K562 (cell line): Measurements from ENCODE around the gene MRNIP. TPM values are rescaled to one million over a fixed set of nuclear protein-coding genes. Genes with fewer than 3 reads are reported as not detected.

ENCODE experiments used
- microRNA counts: library from miRNA; unstranded; fragments of <30 nt; microRNA quantifications from one replicate; lab custom pipeline; 2016
- microRNA-seq: library from miRNA; unstranded; fragments of <30 nt; microRNA quantifications from one replicate; pipeline ENCODE4, GENCODE V29; 2018; ENCODE audit warnings: borderline microRNAs expressed
- polyA plus RNA-seq, 8 experiments: library from polyadenylated mRNA; depleted of rRNA in 4 of 8; stranded (reverse) in 5 of 8; unstranded in 3 of 8; fragments of >200 nt; fragmentation: Nextera tagmentation in 2 of 8; fragmentation: Illumina TruSeq in 1 of 8; extraction: Ambion mirVana in 2 of 8; extraction: Trizol in 1 of 8; gene quantifications; 2 replicates each; pipeline versions ENCODE4 v1.2.1 to v1.2.3, GENCODE V29; 2011 to 2014; ENCODE audit warnings: inconsistent platforms in 1 of 8, missing spikeins in 1 of 8
- small RNA-seq: library from RNA; depleted of rRNA; stranded (forward); fragments of <200 nt; gene quantifications from one replicate; pipeline ENCODE3, GENCODE V24; 2014
- total RNA-seq, 7 experiments: library from RNA; depleted of rRNA in 6 of 7; stranded (reverse); fragments of >200 nt in 6 of 7; fragmentation: Illumina TruSeq in 2 of 7; extraction: Trizol in 2 of 7; gene quantifications; 2 replicates each; pipeline versions ENCODE4 v1.2.1 to v1.2.3, GENCODE V29; 2011 to 2021; ENCODE audit warnings: low replicate concordance in 1 of 7

The MRNIP gene
- total and polyA plus RNA-seq, 9 of the 15 experiments (the other 6 are each of a cell fraction or from before 2014, with no cell fraction given): 3.6 to 39.0 (median 16.8) TPM

MicroRNAs within 50 kb of the gene (microRNA counts, 767-probe panel; counts per million panel counts)
- microRNA hsa-miR-1229 (lab: Ali Mortazavi, UCI): not detected

Small RNA genes lying within 50 kb of the gene (microRNA-seq; reads per million reads assigned to microRNA genes)
- 1.5 reads per million, percentile 19 among the genes with 10 or more reads in this experiment for gene MIR1229

Small RNA genes lying within 50 kb of the gene (small RNA-seq; reads per million reads assigned to genes)
- gene MIR1229 (not detected), gene RF00019 (not detected)

Other genes with a start within 250 kb of the MRNIP start
Only the 7 nearest of the 9 such genes appear.
- not detected in 2 replicates for gene CBY3, start 177.8 kb downstream of the MRNIP start, total RNA-seq (2014; rRNA removed)
- gene CBY3, start 177.8 kb downstream of the MRNIP start, total RNA-seq (2014; rRNA removed; fragmentation: Illumina TruSeq; extraction: Trizol): not detected in 2 replicates
- not detected in 2 replicates for gene CBY3, start 177.8 kb downstream of the MRNIP start, total RNA-seq (2015; rRNA removed; fragmentation: Illumina TruSeq; extraction: Trizol)
- not detected in 2 replicates for gene CBY3, start 177.8 kb downstream of the MRNIP start, total RNA-seq (2021)
- not detected in 2 replicates for gene CBY3, start 177.8 kb downstream of the MRNIP start, polyA plus RNA-seq (2011; rRNA removed)
- not detected in 2 replicates for gene CBY3, start 177.8 kb downstream of the MRNIP start, polyA plus RNA-seq (2014; fragmentation: Illumina TruSeq; extraction: Trizol)
- not detected for gene CBY3, start 177.8 kb downstream of the MRNIP start, polyA plus RNA-seq (2014; fragmentation: Nextera tagmentation; extraction: Ambion mirVana)
- not detected in 2 replicates for gene CBY3, start 177.8 kb downstream of the MRNIP start, polyA plus RNA-seq (2014; rRNA removed)
- 353 and 366 TPM in 2 replicates for gene CANX, start 159.8 kb downstream of the MRNIP start, total RNA-seq (2014; rRNA removed)
- gene CANX, start 159.8 kb downstream of the MRNIP start, total RNA-seq (2014; rRNA removed; fragmentation: Illumina TruSeq; extraction: Trizol): 589 and 672 TPM in 2 replicates
- gene CANX, start 159.8 kb downstream of the MRNIP start, total RNA-seq (2015; rRNA removed; fragmentation: Illumina TruSeq; extraction: Trizol): 630 and 666 TPM in 2 replicates
- gene CANX, start 159.8 kb downstream of the MRNIP start, total RNA-seq (2021): 707 and 758 TPM in 2 replicates
- 893 and 901 TPM in 2 replicates for gene CANX, start 159.8 kb downstream of the MRNIP start, polyA plus RNA-seq (2011; rRNA removed)
- 483 and 593 TPM in 2 replicates for gene CANX, start 159.8 kb downstream of the MRNIP start, polyA plus RNA-seq (2014; fragmentation: Illumina TruSeq; extraction: Trizol)
- gene CANX, start 159.8 kb downstream of the MRNIP start, polyA plus RNA-seq (2014; fragmentation: Nextera tagmentation; extraction: Ambion mirVana): 100 to 1,000 TPM; 155 to 221 TPM
- gene CANX, start 159.8 kb downstream of the MRNIP start, polyA plus RNA-seq (2014; rRNA removed): 402 and 423 TPM in 2 replicates
- 7.0 and 9.4 TPM in 2 replicates for gene MAML1, start 126.0 kb downstream of the MRNIP start, total RNA-seq (2014; rRNA removed)
- 4.8 and 4.9 TPM in 2 replicates for gene MAML1, start 126.0 kb downstream of the MRNIP start, total RNA-seq (2014; rRNA removed; fragmentation: Illumina TruSeq; extraction: Trizol)
- gene MAML1, start 126.0 kb downstream of the MRNIP start, total RNA-seq (2015; rRNA removed; fragmentation: Illumina TruSeq; extraction: Trizol): 7.0 and 7.5 TPM in 2 replicates
- gene MAML1, start 126.0 kb downstream of the MRNIP start, total RNA-seq (2021): 16.1 and 18.4 TPM in 2 replicates
- 4.3 and 8.2 TPM in 2 replicates for gene MAML1, start 126.0 kb downstream of the MRNIP start, polyA plus RNA-seq (2011; rRNA removed)
- 12.7 and 13.4 TPM in 2 replicates for gene MAML1, start 126.0 kb downstream of the MRNIP start, polyA plus RNA-seq (2014; fragmentation: Illumina TruSeq; extraction: Trizol)
- gene MAML1, start 126.0 kb downstream of the MRNIP start, polyA plus RNA-seq (2014; fragmentation: Nextera tagmentation; extraction: Ambion mirVana): under 1 TPM; 0.32 to 0.45 TPM
- 10.1 and 10.6 TPM in 2 replicates for gene MAML1, start 126.0 kb downstream of the MRNIP start, polyA plus RNA-seq (2014; rRNA removed)
- 0.77 TPM in 1 of 2 replicates, not detected in the other for gene LTC4S, start 64.8 kb downstream of the MRNIP start, total RNA-seq (2014; rRNA removed)
- not detected in 2 replicates for gene LTC4S, start 64.8 kb downstream of the MRNIP start, total RNA-seq (2014; rRNA removed; fragmentation: Illumina TruSeq; extraction: Trizol)
- not detected in 2 replicates for gene LTC4S, start 64.8 kb downstream of the MRNIP start, total RNA-seq (2015; rRNA removed; fragmentation: Illumina TruSeq; extraction: Trizol)
- 0.51 and 0.75 TPM in 2 replicates for gene LTC4S, start 64.8 kb downstream of the MRNIP start, total RNA-seq (2021)
- gene LTC4S, start 64.8 kb downstream of the MRNIP start, polyA plus RNA-seq (2011; rRNA removed): not detected in 2 replicates
- gene LTC4S, start 64.8 kb downstream of the MRNIP start, polyA plus RNA-seq (2014; fragmentation: Illumina TruSeq; extraction: Trizol): not detected in 2 replicates
- not detected for gene LTC4S, start 64.8 kb downstream of the MRNIP start, polyA plus RNA-seq (2014; fragmentation: Nextera tagmentation; extraction: Ambion mirVana)
- 0.17 TPM in 1 of 2 replicates, not detected in the other for gene LTC4S, start 64.8 kb downstream of the MRNIP start, polyA plus RNA-seq (2014; rRNA removed)
- 75.4 and 97.9 TPM in 2 replicates for gene MGAT4B, start 52.0 kb downstream of the MRNIP start, total RNA-seq (2014; rRNA removed)
- gene MGAT4B, start 52.0 kb downstream of the MRNIP start, total RNA-seq (2014; rRNA removed; fragmentation: Illumina TruSeq; extraction: Trizol): 53.9 and 64.8 TPM in 2 replicates
- 62.2 and 64.4 TPM in 2 replicates for gene MGAT4B, start 52.0 kb downstream of the MRNIP start, total RNA-seq (2015; rRNA removed; fragmentation: Illumina TruSeq; extraction: Trizol)
- 120 and 133 TPM in 2 replicates for gene MGAT4B, start 52.0 kb downstream of the MRNIP start, total RNA-seq (2021)
- gene MGAT4B, start 52.0 kb downstream of the MRNIP start, polyA plus RNA-seq (2011; rRNA removed): 77.2 and 79.8 TPM in 2 replicates
- gene MGAT4B, start 52.0 kb downstream of the MRNIP start, polyA plus RNA-seq (2014; fragmentation: Illumina TruSeq; extraction: Trizol): 80.2 and 90.3 TPM in 2 replicates
- gene MGAT4B, start 52.0 kb downstream of the MRNIP start, polyA plus RNA-seq (2014; fragmentation: Nextera tagmentation; extraction: Ambion mirVana): under 1 TPM; 0.34 to 0.37 TPM
- 75.9 and 88.5 TPM in 2 replicates for gene MGAT4B, start 52.0 kb downstream of the MRNIP start, polyA plus RNA-seq (2014; rRNA removed)
- gene SQSTM1, start 37.9 kb downstream of the MRNIP start, total RNA-seq (2014; rRNA removed): 148 and 236 TPM in 2 replicates
- 32.0 and 37.6 TPM in 2 replicates for gene SQSTM1, start 37.9 kb downstream of the MRNIP start, total RNA-seq (2014; rRNA removed; fragmentation: Illumina TruSeq; extraction: Trizol)
- gene SQSTM1, start 37.9 kb downstream of the MRNIP start, total RNA-seq (2015; rRNA removed; fragmentation: Illumina TruSeq; extraction: Trizol): 107 and 109 TPM in 2 replicates
- 148 and 151 TPM in 2 replicates for gene SQSTM1, start 37.9 kb downstream of the MRNIP start, total RNA-seq (2021)
- 44.8 and 45.2 TPM in 2 replicates for gene SQSTM1, start 37.9 kb downstream of the MRNIP start, polyA plus RNA-seq (2011; rRNA removed)
- 75.0 and 79.8 TPM in 2 replicates for gene SQSTM1, start 37.9 kb downstream of the MRNIP start, polyA plus RNA-seq (2014; fragmentation: Illumina TruSeq; extraction: Trizol)
- 1 to 10 TPM; 5.6 to 8.2 TPM for gene SQSTM1, start 37.9 kb downstream of the MRNIP start, polyA plus RNA-seq (2014; fragmentation: Nextera tagmentation; extraction: Ambion mirVana)
- 64.0 and 70.7 TPM in 2 replicates for gene SQSTM1, start 37.9 kb downstream of the MRNIP start, polyA plus RNA-seq (2014; rRNA removed)
- gene TBC1D9B, start 49.1 kb upstream of the MRNIP start, total RNA-seq (2014; rRNA removed): 16.1 and 24.0 TPM in 2 replicates
- 13.0 and 20.7 TPM in 2 replicates for gene TBC1D9B, start 49.1 kb upstream of the MRNIP start, total RNA-seq (2014; rRNA removed; fragmentation: Illumina TruSeq; extraction: Trizol)
- gene TBC1D9B, start 49.1 kb upstream of the MRNIP start, total RNA-seq (2015; rRNA removed; fragmentation: Illumina TruSeq; extraction: Trizol): 35.8 and 36.6 TPM in 2 replicates
- 54.3 and 59.1 TPM in 2 replicates for gene TBC1D9B, start 49.1 kb upstream of the MRNIP start, total RNA-seq (2021)
- 33.5 and 46.0 TPM in 2 replicates for gene TBC1D9B, start 49.1 kb upstream of the MRNIP start, polyA plus RNA-seq (2011; rRNA removed)
- gene TBC1D9B, start 49.1 kb upstream of the MRNIP start, polyA plus RNA-seq (2014; fragmentation: Illumina TruSeq; extraction: Trizol): 33.7 and 37.5 TPM in 2 replicates
- 1 to 10 TPM; 2.9 to 4.2 TPM for gene TBC1D9B, start 49.1 kb upstream of the MRNIP start, polyA plus RNA-seq (2014; fragmentation: Nextera tagmentation; extraction: Ambion mirVana)
- 43.7 and 51.0 TPM in 2 replicates for gene TBC1D9B, start 49.1 kb upstream of the MRNIP start, polyA plus RNA-seq (2014; rRNA removed)